ENCODE measurements around the gene CCND2.
"Not testable (repeated sequence)": the region's sequence is repeated elsewhere in the genome, so short reads cannot be mapped to it uniquely, and the experiment has no call there.

DNA sequence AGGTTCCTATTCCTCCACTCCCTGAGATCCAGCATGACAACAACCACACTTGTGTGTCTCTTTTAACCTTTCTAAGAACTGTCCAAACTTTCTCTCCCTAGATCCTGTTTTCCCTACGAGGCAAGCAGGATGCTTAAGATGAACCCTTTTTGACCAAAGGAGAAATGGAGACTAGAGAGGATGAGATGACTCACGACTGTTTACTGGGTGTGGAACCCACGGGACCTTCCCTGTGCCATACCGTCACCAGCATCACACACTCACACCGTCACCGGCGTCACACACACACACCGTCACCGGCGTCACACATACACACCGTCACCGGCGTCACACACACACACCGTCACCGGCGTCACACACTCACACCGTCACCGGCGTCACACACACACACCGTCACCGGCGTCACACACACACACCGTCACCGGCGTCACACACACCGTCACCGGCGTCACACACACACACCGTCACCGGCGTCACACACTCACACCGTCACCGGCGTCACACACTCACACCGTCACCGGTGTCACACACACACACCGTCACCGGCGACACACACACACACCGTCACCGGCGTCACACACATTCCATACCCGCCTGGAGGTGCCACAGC is 30.0 kb upstream of the CCND2 start:
- TF ChIP-seq CEBPB (IDR thresholded peaks at IDR 0.05; ENCODE audit: low read depth, low read length); POLR2A (IDR thresholded peaks at IDR 0.05; ENCODE audit: control extremely low read depth in 1 of 2, low read depth in 2 of 2, low read length in 2 of 2); TEAD4 (IDR thresholded peaks at IDR 0.05; ENCODE audit: low read depth, low read length); KDM5A (IDR thresholded peaks at IDR 0.05; ENCODE audit: low read length); CREB1 (IDR thresholded peaks at IDR 0.05); SIN3A (conservative IDR thresholded peaks at IDR 0.05 in 1 of 2, IDR thresholded peaks at IDR 0.05 in 1 of 2; ENCODE audit: low read depth in 1 of 2, low read length in 2 of 2); RAD21 (IDR thresholded peaks at IDR 0.05 in 1 of 2, conservative IDR thresholded peaks at IDR 0.05 in 1 of 2; ENCODE audit: low read depth in 2 of 2, low read length in 2 of 2): not testable (repeated sequence)
- TF ChIP-seq, protein P1, sequence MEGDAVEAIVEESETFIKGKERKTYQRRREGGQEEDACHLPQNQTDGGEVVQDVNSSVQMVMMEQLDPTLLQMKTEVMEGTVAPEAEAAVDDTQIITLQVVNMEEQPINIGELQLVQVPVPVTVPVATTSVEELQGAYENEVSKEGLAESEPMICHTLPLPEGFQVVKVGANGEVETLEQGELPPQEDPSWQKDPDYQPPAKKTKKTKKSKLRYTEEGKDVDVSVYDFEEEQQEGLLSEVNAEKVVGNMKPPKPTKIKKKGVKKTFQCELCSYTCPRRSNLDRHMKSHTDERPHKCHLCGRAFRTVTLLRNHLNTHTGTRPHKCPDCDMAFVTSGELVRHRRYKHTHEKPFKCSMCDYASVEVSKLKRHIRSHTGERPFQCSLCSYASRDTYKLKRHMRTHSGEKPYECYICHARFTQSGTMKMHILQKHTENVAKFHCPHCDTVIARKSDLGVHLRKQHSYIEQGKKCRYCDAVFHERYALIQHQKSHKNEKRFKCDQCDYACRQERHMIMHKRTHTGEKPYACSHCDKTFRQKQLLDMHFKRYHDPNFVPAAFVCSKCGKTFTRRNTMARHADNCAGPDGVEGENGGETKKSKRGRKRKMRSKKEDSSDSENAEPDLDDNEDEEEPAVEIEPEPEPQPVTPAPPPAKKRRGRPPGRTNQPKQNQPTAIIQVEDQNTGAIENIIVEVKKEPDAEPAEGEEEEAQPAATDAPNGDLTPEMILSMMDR (IDR thresholded peaks at IDR 0.05; ENCODE audit: control extremely low read depth in 1 of 3, insufficient read depth in 1 of 3, low read depth in 1 of 3, low read length in 3 of 3): not testable (repeated sequence)
